ENCODE measurements around the gene XPO6.

DNA sequence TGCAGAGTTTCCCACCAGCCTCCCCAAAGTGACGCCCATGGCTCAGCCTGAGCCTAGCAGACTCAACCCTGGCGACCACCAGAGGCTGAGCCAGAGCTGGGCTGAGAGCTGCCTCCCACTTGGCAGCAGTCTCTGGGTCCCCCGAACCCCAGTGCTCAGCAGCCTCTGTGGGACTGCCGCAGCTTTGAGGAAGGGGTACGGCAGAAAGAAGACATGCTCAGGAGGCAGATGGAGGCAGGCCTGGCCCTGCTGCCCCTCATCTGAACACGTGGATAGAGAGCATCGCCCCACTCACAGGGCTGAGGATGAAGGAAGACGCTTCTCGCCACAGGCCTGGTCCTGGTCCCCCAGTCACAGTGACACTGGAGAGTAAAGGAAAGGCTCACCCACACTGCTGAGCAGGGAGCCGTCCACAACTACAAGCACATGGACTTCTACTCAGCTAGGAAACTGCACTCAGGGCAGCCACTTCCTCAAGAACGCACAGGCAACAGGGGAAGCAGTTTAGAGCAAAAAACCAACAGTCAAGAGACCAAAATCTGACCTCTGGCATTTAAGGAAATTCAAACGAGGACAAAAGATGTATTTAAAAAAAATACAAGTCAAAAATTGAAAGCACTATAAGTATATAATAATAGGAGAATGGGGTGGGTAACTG lies 103.0 kb downstream of the XPO6 start:
- TF ChIP-seq POLR2A (IDR thresholded peaks at IDR 0.05; ENCODE audit: insufficient read depth in 1 of 2, low read depth in 2 of 2, low read length in 2 of 2) = no peak
- TF ChIP-seq, protein P1, sequence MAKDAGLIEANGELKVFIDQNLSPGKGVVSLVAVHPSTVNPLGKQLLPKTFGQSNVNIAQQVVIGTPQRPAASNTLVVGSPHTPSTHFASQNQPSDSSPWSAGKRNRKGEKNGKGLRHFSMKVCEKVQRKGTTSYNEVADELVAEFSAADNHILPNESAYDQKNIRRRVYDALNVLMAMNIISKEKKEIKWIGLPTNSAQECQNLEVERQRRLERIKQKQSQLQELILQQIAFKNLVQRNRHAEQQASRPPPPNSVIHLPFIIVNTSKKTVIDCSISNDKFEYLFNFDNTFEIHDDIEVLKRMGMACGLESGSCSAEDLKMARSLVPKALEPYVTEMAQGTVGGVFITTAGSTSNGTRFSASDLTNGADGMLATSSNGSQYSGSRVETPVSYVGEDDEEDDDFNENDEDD (CRISPR knock-in tag; IDR thresholded peaks at IDR 0.05; ENCODE audit: borderline replicate concordance) = no peak
- TF ChIP-seq CTCF (CRISPR knock-in tag; IDR thresholded peaks at IDR 0.05) = no peak
- TF ChIP-seq MXI1 (IDR thresholded peaks at IDR 0.05; ENCODE audit: borderline replicate concordance, low read depth, low read length) = no peak
- no peak for TF ChIP-seq STAT6 (CRISPR knock-in tag; IDR thresholded peaks at IDR 0.05; ENCODE audit: borderline replicate concordance)
- no peak for TF ChIP-seq EZH2 (conservative IDR thresholded peaks at IDR 0.05; ENCODE audit: low read depth, low read length)
- TF ChIP-seq ZNF354B (CRISPR knock-in tag; IDR thresholded peaks at IDR 0.05) = no peak
- TF ChIP-seq ZBTB33 (CRISPR knock-in tag; IDR thresholded peaks at IDR 0.05) = no peak
- TF ChIP-seq ZNF205 (CRISPR knock-in tag; IDR thresholded peaks at IDR 0.05) = no peak
- TF ChIP-seq TCF7 (IDR thresholded peaks at IDR 0.05; ENCODE audit: low read depth) = no peak
